Endothelial cell (in vitro differentiated cells): Measurements from ENCODE around the gene COTL1. TPM values are rescaled to one million over a fixed set of nuclear protein-coding genes. Genes with fewer than 3 reads are reported as not detected.
"Not testable (repeated sequence)": the region's sequence is repeated elsewhere in the genome, so short reads cannot be mapped to it uniquely, and the experiment has no call there.

ENCODE experiments used
- DNase-seq: peaks from one replicate; pipeline ENCODE4 v3.0.0; 2021; ENCODE audit warnings: low spot score
- H3K27ac Mint-ChIP-seq: one replicate; pipeline ENCODE4 v1.8.0; 2021; ENCODE audit warnings: mixed read lengths, inconsistent platforms; ENCODE audit not compliant: unreplicated experiment
- H3K27me3 Mint-ChIP-seq: one replicate; pipeline ENCODE4 v1.8.0; 2021; ENCODE audit warnings: mild to moderate bottlenecking, moderate library complexity, mixed read lengths, inconsistent platforms; ENCODE audit not compliant: unreplicated experiment
- H3K36me3 Mint-ChIP-seq: one replicate; pipeline ENCODE4 v1.8.0; 2021; ENCODE audit warnings: mild to moderate bottlenecking, low read depth, mixed read lengths, inconsistent platforms; ENCODE audit not compliant: unreplicated experiment
- H3K4me1 Mint-ChIP-seq: one replicate; pipeline ENCODE4 v1.8.0; 2021; ENCODE audit warnings: mild to moderate bottlenecking, mixed read lengths, inconsistent platforms; ENCODE audit not compliant: unreplicated experiment
- H3K4me3 Mint-ChIP-seq: one replicate; pipeline ENCODE4 v1.8.0; 2021; ENCODE audit warnings: mild to moderate bottlenecking, mixed read lengths, inconsistent platforms; ENCODE audit not compliant: unreplicated experiment
- H3K9me3 Mint-ChIP-seq: one replicate; pipeline ENCODE4 v1.8.0; 2021; ENCODE audit warnings: mixed read lengths, inconsistent platforms; ENCODE audit not compliant: unreplicated experiment
- CTCF ChIP-seq: fragments of 200-600 bp; sonication (generic); IDR thresholded peaks from one replicate; pipeline ENCODE4 v1.5.0; 2021; ENCODE audit warnings: antibody characterized with exemption; ENCODE audit not compliant: unreplicated experiment
- total RNA-seq: library from RNA; stranded (reverse); fragmentation: NEBNext Ultra II Directional; extraction: Animal tissue kit (Norgen Biotek cat#: 25700); gene quantifications from one replicate; pipeline ENCODE4 v1.2.1, GENCODE V29; 2021; ENCODE audit not compliant: unreplicated experiment

COTL1 gene
- total RNA-seq, 1 donor from 2014 or later: 87.3 TPM

- DNase-seq: no peak
- H3K27me3 Mint-ChIP-seq: peaks cover 5% of the 10 kb centered on the region
- no peak for TF ChIP-seq CTCF
- peaks cover 5% of the 10 kb centered on the region for H3K4me1 Mint-ChIP-seq
- no peak overlapping the region for H3K4me3 Mint-ChIP-seq
- no peaks in the 10 kb centered on the region for H3K9me3 Mint-ChIP-seq
- no peak overlapping the region for H3K27ac Mint-ChIP-seq
- H3K36me3 Mint-ChIP-seq: no peaks in the 10 kb centered on the region
These were observed 58.5 kb downstream of the COTL1 start for GRCh38 chr16:84559311-84559932.

- DNase-seq, H3K36me3 Mint-ChIP-seq, H3K27me3 Mint-ChIP-seq, H3K9me3 Mint-ChIP-seq, H3K27ac Mint-ChIP-seq, H3K4me1 Mint-ChIP-seq, H3K4me3 Mint-ChIP-seq: not testable (repeated sequence)
These were observed 59.0 kb downstream of the COTL1 start for GRCh38 chr16:84558850-84559249.

GRCh38 chr16:84557504-84557903 lies 60.4 kb downstream of the COTL1 start:
- no peaks in the 10 kb centered on the region for H3K36me3 Mint-ChIP-seq
- H3K4me1 Mint-ChIP-seq: peaks cover 5% of the 10 kb centered on the region
- H3K4me3 Mint-ChIP-seq: no peak overlapping the region
- no peak overlapping the region for H3K27ac Mint-ChIP-seq
- no peaks in the 10 kb centered on the region for H3K9me3 Mint-ChIP-seq
- no peak for TF ChIP-seq CTCF
- peaks cover 5% of the 10 kb centered on the region for H3K27me3 Mint-ChIP-seq
- no peak for DNase-seq

GRCh38 chr16:84557059-84557458 lies 60.8 kb downstream of the COTL1 start:
- no peak for DNase-seq
- Mint-ChIP-seq H3K27me3 (peaks cover 5% of the 10 kb centered on the region), H3K4me3 (no peak overlapping the region), H3K36me3 (no peaks in the 10 kb centered on the region), H3K27ac (no peak overlapping the region), H3K9me3 (no peaks in the 10 kb centered on the region), H3K4me1 (peaks cover 5% of the 10 kb centered on the region)
- no peak for TF ChIP-seq CTCF

GRCh38 chr16:84555418-84556196 lies 62.3 kb downstream of the COTL1 start:
- TF ChIP-seq CTCF: no peak
- Mint-ChIP-seq H3K9me3 (no peaks in the 10 kb centered on the region), H3K4me3 (no peak overlapping the region), H3K4me1 (peaks cover 5% of the 10 kb centered on the region), H3K36me3 (no peaks in the 10 kb centered on the region), H3K27me3 (peaks cover 5% of the 10 kb centered on the region), H3K27ac (no peak overlapping the region)
- no peak for DNase-seq
